Colonic mucosa (tissue), 4 donors: Measurements from ENCODE around the gene RTP5. TPM values are rescaled to one million over a fixed set of nuclear protein-coding genes. Genes with fewer than 3 reads are reported as not detected.
"Not testable (repeated sequence)": the region's sequence is repeated elsewhere in the genome, so short reads cannot be mapped to it uniquely, and the experiment has no call there.

ENCODE experiments used
- DNase-seq: peaks from one replicate; pipeline ENCODE4 v3.0.0-alpha.2; 2020
- H3K27ac ChIP-seq: fragments of 200-600 bp; one replicate; pipeline ENCODE4 v1.8.0; 2021
- H3K27me3 ChIP-seq: fragments of 200-600 bp; one replicate; pipeline ENCODE4 v1.8.0; 2021
- H3K36me3 ChIP-seq: fragments of 200-600 bp; one replicate; pipeline ENCODE4 v1.8.0; 2021
- H3K4me1 ChIP-seq: fragments of 200-600 bp; one replicate; pipeline ENCODE4 v1.8.0; 2021; ENCODE audit warnings: mild to moderate bottlenecking
- H3K4me3 ChIP-seq: fragments of 200-600 bp; one replicate; pipeline ENCODE4 v1.8.0; 2021
- H3K9ac ChIP-seq, 2 donors: one replicate each; pipeline ENCODE4 v1.7.0; 2013; ENCODE audit warnings: control low read depth in 2 of 2, low read depth in 2 of 2, low read length in 2 of 2
- H3K9me3 ChIP-seq: fragments of 200-600 bp; one replicate; pipeline ENCODE4 v1.8.0; 2021
- intact Hi-C: fragments of 100-400 bp; cut with DNase I; formaldehyde crosslinking; loops from one replicate; pipeline ENCODE4 v1.14.1; 2022
- total RNA-seq, 2 donors: library from RNA; stranded (reverse); fragmentation: NEBNext Ultra II Directional in 1 of 2; extraction: Animal tissue kit (Norgen Biotek cat#: 25700) in 1 of 2; gene quantifications; one replicate each; pipeline ENCODE4 v1.2.1, GENCODE V29; 2021
- TF ChIP-seq, protein P1 (sequence below): fragments of 200-600 bp; IDR thresholded peaks from one replicate; pipeline ENCODE4 v1.8.0; 2022; ENCODE audit warnings: antibody characterized with exemption, mild to moderate bottlenecking
- donor health status: healthy.
- donor health status: DM: no; HTN: no; CAD: no.
- donor health status: DM: no; HTN: no; CAD: no.

Gene RTP5
- total RNA-seq, result not detected

GRCh38 chr2:241869087-241869961 is at the start of gene RTP5:
Gene RTP5, plus strand, starts transcription at chr2:241869729. Its CDS starts 28 bp downstream, at chr2:241869757.
- Histone ChIP-seq H3K4me1 (no peaks in the 10 kb centered on the region), H3K27ac (no peak within 1 kb of the TSS), H3K9me3 (no peaks in the 10 kb centered on the region), H3K9ac (no peak within 1 kb of the TSS), H3K36me3 (no peaks in the 10 kb centered on the region), H3K27me3 (peaks cover 10% of the 10 kb centered on the region), H3K4me3 (no peak within 1 kb of the TSS)
- TF ChIP-seq, protein P1, sequence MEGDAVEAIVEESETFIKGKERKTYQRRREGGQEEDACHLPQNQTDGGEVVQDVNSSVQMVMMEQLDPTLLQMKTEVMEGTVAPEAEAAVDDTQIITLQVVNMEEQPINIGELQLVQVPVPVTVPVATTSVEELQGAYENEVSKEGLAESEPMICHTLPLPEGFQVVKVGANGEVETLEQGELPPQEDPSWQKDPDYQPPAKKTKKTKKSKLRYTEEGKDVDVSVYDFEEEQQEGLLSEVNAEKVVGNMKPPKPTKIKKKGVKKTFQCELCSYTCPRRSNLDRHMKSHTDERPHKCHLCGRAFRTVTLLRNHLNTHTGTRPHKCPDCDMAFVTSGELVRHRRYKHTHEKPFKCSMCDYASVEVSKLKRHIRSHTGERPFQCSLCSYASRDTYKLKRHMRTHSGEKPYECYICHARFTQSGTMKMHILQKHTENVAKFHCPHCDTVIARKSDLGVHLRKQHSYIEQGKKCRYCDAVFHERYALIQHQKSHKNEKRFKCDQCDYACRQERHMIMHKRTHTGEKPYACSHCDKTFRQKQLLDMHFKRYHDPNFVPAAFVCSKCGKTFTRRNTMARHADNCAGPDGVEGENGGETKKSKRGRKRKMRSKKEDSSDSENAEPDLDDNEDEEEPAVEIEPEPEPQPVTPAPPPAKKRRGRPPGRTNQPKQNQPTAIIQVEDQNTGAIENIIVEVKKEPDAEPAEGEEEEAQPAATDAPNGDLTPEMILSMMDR, result no peak
- DNase-seq, result no peak
- intact Hi-C loops, result no loop called here

DNA sequence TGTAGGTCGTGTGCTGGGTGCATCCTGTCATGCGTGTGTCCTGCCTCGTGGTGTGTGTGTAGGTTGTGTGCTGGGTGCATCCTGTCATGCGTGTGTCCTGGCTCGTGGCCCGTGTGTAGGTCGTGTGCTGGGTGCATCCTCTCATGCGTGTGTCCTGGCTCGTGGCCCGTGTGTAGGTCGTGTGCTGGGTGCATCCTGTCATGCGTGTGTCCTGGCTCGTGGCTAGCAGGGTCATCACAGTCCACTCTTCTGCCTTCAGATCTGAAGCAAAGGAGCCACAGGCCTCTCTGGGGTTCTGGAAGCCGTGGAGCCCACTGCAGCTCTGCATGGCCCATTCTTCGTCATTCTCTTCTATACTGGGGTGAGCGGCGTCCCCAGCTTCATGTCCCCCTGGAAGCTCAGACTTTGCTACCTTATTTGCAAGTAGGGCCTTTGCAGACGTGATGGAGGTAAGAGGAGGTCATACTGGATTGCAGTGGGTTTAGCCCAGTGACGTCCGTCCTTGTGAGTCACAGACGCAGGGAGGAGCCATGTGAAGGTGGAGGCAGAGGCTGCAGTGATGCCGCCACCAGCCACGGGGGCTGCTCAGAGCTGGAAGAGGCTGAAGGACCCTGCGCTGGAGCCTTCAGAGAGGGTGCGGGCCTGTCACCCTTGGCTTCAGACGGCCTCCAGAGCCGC is 49.4 kb upstream of the RTP5 start:
- intact Hi-C loops, DNase-seq: not testable (repeated sequence)

DNA sequence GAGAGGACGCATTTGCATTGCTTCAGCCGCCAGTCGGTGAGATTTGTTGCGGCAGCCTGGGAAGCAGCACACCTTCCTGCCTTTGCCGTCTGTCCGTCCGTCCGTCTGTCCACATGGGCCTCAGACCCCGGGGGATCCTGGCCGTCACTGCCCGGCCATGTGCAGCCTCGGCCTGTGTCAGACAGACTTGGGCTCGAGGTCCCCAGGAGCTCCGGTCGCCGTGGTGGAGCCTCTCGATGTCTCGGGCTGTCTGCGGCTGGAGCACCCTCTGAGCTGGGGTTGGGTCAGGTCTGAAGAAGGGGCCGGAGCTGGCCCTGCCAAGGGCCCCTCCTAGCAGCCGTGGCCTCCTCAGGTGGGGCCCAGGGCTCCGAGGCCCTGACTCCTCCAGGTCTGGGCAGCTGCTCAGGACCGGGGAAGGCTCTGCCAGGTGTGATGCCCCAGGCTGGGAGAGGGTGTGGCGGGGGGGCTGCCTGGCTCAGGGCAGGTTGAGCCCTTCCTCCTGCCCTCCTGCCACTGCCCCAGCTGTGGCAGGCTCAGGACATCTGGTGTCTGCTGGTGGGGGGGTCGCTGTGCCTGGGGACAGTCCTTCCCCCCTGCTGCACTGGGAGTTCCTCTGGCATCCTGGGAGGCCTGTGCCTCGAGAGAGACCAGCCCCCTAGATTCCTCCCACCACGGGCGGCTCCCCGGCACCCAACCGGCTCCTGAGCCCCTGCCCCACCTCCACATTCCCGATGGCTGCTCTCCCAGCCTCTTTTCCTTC is 48.7 kb upstream of the RTP5 start:
- no peak overlapping the region for H3K9ac ChIP-seq
- TF ChIP-seq, protein P1, result no peak
- DNase-seq, result no peak
- no peak overlapping the region for H3K27ac ChIP-seq
- H3K36me3 ChIP-seq, result no peaks in the 10 kb centered on the region
- H3K9me3 ChIP-seq, result no peaks in the 10 kb centered on the region
- H3K4me1 ChIP-seq, result peaks cover 4% of the 10 kb centered on the region
- intact Hi-C loops, result no loop called here
- no peaks in the 10 kb centered on the region for H3K27me3 ChIP-seq
- H3K4me3 ChIP-seq, result no peak overlapping the region

More for the DNA sequence above, 49.4 kb upstream of the RTP5 start:
- H3K4me3 ChIP-seq, H3K27me3 ChIP-seq, H3K27ac ChIP-seq, H3K9me3 ChIP-seq, H3K9ac ChIP-seq, H3K4me1 ChIP-seq, H3K36me3 ChIP-seq: not testable (repeated sequence)

DNA sequence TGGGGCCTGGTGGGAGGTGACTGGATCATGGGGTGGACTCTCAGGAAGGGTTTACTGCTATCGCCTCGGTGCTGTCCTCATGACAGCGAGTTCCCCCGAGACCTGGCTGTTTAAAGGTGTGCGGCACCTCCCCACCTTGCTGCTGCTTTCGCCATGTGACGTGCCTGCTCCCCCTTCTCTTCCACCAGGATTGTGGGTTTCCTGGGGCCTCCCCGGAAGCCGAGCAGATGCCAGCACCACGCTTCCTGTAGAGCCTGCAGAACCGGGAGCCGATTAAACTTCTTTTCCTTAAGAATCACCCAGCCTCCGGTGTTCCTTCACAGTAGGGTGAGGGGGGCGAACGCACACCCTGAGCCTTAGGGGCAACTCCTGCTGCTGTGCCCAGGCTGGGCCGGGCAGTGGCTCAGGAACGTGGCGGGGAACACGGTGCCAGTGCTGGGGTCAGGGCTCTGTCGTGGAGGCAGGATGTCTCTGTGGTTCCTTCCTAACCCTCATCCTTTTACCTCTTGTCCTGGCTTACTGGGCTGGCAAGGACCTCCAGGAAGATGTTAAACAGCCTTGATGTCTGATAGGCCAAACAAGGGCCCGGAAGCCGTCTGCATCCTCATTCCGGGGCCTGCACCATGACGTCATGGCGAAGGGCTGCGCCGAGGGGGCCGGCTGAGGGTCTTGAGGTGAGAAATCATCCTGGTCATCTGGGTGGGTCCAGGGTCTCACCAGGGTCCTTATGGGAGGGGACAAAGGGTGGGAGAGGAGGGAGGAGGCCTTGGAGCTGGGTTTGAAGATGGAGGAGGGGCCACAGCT is 47.9 kb upstream of the RTP5 start:
- TF ChIP-seq, protein P1, result no peak
- Histone ChIP-seq H3K9me3 (no peaks in the 10 kb centered on the region), H3K27me3 (no peaks in the 10 kb centered on the region), H3K27ac (no peak overlapping the region), H3K4me3 (no peak overlapping the region), H3K4me1 (peaks cover 4% of the 10 kb centered on the region), H3K36me3 (no peaks in the 10 kb centered on the region), H3K9ac (no peak overlapping the region)
- no peak for DNase-seq
- intact Hi-C loops, result no loop called here

DNA sequence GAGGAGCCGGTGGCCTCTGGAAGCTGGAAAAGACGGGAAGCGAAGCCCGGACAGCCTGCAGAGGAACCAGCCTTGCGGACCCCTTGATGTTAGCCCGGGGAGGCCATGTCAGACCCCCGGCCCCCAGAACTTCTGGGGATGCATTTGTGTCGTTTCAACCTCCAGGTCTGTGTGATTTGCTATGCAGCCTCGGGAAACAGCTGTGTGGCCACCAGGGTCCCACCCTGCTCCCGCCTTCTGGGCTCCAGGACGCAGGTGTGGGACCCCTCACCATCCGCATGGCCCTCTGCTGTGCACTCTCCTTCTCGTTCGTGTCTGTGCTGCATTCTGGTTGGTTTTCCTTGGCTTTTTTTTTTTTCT is 47.3 kb upstream of the RTP5 start:
- peaks cover 4% of the 10 kb centered on the region for H3K4me1 ChIP-seq
- TF ChIP-seq, protein P1, result no peak
- H3K4me3 ChIP-seq, result no peak overlapping the region
- intact Hi-C loops, result no loop called here
- H3K27me3 ChIP-seq, result no peaks in the 10 kb centered on the region
- no peak for DNase-seq
- no peaks in the 10 kb centered on the region for H3K9me3 ChIP-seq
- H3K36me3 ChIP-seq, result no peaks in the 10 kb centered on the region
- H3K27ac ChIP-seq, result no peak overlapping the region
- H3K9ac ChIP-seq, result no peak overlapping the region

GRCh38 chr2:241823531-241824437 is 45.7 kb upstream of the RTP5 start:
- intact Hi-C loops, H3K4me1 ChIP-seq, H3K9me3 ChIP-seq, H3K27ac ChIP-seq, H3K36me3 ChIP-seq, DNase-seq, H3K4me3 ChIP-seq, H3K9ac ChIP-seq, H3K27me3 ChIP-seq: not testable (repeated sequence)
